Epithelial cell of proximal tubule (primary cell): ENCODE measurements around the gene SRGAP3. TPM values are rescaled to one million over a fixed set of nuclear protein-coding genes. Genes with fewer than 3 reads are reported as not detected.

Source experiments
- DNase-seq: peaks from one replicate; pipeline ENCODE4 v3.0.0-alpha.2; 2011; ENCODE audit warnings: low read depth
- H3K4me3 ChIP-seq: 2 replicates; pipeline ENCODE4 v1.5.1; 2011; ENCODE audit warnings: low read depth, mild to moderate bottlenecking, low read length
- total RNA-seq: library from RNA; depleted of rRNA; stranded (reverse); fragments of >200 nt; gene quantifications from 2 replicates; pipeline ENCODE4 v1.2.3, GENCODE V29; 2015
- TF ChIP-seq, protein P1 (sequence below): conservative IDR thresholded peaks from 2 replicates; pipeline ENCODE4 v1.5.1; 2012; ENCODE audit warnings: low read depth, mild to moderate bottlenecking, low read length

SRGAP3 gene
- total RNA-seq, 1 donor from 2014 or later, result 3.4 TPM

DNA sequence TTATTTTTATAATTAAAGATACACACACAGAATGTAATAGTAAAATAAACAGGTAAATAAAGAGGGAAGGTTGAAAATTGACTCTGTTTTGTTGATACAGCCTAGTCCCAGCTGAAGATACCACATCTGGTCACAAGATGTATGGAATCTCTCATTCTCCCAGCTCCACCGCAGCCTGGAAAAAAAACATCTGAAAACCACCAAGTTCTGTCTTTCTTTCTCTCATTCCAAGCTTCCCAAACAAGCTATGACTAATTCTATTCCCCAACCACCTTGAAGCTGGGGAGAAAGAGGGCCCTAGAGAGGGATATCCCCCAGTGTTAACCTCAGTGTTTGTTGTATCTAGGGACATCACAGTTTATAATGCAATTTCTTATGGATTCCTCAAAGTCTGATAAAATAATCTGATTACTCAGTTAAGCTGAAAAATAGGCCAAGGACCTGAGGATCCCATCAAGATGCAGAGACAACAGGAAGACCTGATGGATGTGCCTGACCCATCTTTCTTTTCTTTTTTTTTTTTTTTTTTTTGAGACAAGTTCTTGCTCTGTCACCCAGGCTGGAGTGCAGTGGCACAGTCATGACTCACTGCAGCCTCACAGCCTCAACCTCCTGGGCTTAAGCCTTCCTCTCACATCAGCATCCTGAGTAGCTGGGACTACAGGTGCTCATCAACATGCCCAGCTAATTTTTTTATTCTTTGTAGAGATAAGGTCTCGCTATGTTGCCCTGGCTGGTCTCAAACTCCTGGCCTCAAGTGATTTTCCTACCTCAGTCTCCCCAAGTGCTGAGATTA lies 38.1 kb downstream of the SRGAP3 start:
- DNase-seq, result no peak
- no peak overlapping the region for H3K4me3 ChIP-seq
- TF ChIP-seq, protein P1, sequence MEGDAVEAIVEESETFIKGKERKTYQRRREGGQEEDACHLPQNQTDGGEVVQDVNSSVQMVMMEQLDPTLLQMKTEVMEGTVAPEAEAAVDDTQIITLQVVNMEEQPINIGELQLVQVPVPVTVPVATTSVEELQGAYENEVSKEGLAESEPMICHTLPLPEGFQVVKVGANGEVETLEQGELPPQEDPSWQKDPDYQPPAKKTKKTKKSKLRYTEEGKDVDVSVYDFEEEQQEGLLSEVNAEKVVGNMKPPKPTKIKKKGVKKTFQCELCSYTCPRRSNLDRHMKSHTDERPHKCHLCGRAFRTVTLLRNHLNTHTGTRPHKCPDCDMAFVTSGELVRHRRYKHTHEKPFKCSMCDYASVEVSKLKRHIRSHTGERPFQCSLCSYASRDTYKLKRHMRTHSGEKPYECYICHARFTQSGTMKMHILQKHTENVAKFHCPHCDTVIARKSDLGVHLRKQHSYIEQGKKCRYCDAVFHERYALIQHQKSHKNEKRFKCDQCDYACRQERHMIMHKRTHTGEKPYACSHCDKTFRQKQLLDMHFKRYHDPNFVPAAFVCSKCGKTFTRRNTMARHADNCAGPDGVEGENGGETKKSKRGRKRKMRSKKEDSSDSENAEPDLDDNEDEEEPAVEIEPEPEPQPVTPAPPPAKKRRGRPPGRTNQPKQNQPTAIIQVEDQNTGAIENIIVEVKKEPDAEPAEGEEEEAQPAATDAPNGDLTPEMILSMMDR, result no peak

DNA sequence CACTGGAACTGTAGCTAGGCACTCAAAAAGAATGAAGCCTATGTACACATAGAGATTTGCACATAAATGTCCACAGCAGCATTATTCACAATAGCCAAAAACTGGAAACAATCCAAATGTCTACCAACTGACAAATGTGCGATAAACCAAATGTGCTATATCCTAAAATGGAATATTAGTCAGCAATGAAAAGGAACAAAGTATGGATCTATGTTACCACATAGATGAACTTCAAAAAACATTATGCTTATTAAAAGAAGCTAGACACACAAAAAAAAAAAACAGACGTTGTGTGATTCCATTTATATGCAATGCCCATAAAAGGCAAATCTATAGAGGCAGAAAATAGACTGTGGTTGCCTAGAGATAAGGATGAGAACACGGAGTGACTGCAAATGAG lies 39.7 kb downstream of the SRGAP3 start:
- H3K4me3 ChIP-seq, result no peak overlapping the region
- no peak for DNase-seq
- TF ChIP-seq, protein P1, result no peak

DNA sequence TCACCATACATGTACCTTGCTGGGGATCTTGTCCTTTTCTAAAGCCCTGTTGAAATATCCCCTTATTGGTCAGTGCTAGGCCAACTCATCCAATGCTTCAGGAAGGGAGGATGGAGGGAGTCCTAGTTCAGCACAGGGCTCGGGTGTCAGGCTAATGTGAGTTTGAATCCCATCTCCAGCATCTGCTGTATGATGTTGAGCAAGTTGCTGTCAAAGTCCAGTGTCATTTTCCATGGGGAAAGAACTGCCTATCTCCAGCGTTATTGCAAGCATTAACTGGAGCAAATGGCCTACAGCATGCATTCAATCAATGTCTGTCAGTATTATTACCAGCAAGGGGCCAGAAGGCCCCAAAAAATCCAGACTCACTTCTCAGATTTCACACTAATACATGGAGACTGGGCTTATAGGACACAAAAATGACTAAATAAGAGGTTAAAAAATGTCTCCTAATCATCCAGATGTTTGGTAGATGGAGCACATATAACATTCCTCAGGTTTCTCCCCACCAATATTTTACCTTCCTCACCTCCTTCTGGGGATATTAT lies 40.8 kb downstream of the SRGAP3 start:
- TF ChIP-seq, protein P1, result no peak
- no peak for DNase-seq
- no peak overlapping the region for H3K4me3 ChIP-seq

DNA sequence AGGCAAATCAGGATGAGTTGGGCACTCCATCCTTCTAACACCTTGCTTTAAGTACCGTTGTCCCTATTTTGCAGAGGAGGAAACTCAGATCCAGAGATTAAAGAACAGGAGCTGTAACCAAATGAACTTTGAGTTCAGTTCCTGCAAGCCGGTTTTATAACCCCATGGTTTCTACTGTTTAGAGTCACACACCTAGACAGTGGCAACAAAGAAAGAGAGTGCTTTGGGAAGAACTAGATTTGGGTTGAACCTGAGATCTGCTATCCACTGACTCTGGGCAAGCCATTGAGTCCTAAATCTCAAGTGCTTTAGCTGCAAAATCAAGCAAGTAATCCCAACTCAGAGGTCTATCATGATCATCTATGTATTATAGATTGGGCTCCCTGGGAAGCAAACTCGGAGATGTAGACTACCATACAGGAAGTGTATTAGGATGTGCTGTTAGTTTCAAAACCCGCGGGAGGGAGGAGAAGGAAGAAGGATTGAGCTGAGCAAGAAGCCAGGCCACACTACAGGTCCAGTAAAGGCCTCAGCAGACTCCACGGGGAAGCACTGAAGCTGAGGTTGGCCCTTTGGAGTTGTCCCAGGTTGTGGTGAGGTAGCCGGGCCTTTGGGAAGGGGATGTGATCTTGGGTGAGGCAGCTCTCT lies 42.2 kb downstream of the SRGAP3 start:
- TF ChIP-seq, protein P1, result no peak
- H3K4me3 ChIP-seq, result no peak overlapping the region
- no peak for DNase-seq

DNA sequence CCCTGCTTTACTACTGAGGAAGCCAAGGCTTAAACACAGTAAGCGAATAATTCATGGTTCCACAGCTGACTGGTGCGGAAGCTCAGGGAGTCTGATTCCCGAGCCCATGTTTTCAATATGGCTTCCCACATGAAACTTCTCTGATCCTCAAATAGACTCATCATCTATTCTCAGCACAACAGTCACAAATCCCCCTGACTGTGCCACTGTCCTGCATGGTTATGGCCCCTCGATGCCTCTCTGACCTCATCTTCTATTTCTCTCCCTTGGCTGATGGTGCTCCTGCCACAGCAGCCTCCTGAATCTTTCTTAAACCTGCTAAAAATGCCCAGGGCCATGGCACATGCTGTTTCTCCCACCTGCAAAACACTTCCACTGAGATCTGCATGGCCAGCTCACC lies 43.2 kb downstream of the SRGAP3 start:
- DNase-seq, result no peak
- TF ChIP-seq, protein P1, result no peak
- H3K4me3 ChIP-seq, result no peak overlapping the region

DNA sequence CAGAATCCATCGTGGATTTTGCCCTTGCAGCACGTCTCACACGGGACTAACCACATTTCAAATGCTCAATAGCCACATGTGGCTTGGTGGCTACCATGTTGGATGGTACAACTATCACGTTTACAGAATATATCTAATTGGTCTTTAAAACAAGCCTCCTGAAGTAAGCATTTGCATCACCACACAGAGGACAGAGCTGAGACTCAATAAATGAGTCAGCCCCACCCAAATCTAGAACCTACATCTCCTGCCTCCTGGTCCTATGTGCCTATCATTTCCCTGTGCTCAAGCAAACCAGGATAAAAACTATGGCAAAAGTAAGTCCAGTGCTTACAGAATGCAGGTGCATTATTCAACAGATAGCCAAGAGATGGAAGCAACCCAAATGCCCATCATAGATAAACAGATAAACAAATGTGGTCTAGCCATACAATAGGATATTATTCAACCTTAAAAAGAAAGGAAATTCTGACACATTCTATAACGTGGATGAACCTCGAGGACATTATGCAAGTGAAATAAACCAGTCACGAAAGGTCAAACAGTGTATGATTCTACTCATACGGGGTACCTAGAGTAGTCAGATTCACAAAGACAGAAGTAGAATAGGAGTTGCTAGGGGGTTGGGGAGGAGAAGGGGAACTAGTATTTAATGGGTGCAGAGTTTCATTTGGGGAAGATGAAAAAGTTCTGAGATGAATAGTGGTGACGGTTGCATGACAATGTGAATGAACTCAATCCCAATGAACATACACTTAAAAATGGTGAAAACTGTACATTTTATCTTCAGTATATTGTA lies 43.9 kb downstream of the SRGAP3 start:
- H3K4me3 ChIP-seq, result no peak overlapping the region
- no peak for DNase-seq
- TF ChIP-seq, protein P1, result no peak
